Neural cell (in vitro differentiated cells): ENCODE data around the gene PARD3B.

Experiments
- CTCF ChIP-seq: fragments of 450-650 bp; IDR thresholded peaks from 2 replicates; pipeline ENCODE4 v1.5.1; 2014; ENCODE audit warnings: antibody characterized with exemption, mild to moderate bottlenecking, moderate library complexity; ENCODE audit not compliant: poor library complexity, severe bottlenecking
- EP300 ChIP-seq: fragments of 450-650 bp; conservative IDR thresholded peaks from 2 replicates; pipeline ENCODE4 v1.6.1; 2014; ENCODE audit warnings: antibody characterized with exemption, mild to moderate bottlenecking, moderate library complexity; ENCODE audit not compliant: poor library complexity, severe bottlenecking
- EZH2 ChIP-seq: fragments of 200-600, 300-800 bp; shearing (Covaris generic), sonication (generic); IDR thresholded peaks from 2 replicates; pipeline ENCODE4 v1.6.1; 2014; ENCODE audit warnings: antibody characterized with exemption, low read length, borderline replicate concordance, mild to moderate bottlenecking; ENCODE audit not compliant: insufficient read depth, poor library complexity, severe bottlenecking
- MXI1 ChIP-seq: fragments of 450-650 bp; conservative IDR thresholded peaks from 2 replicates; pipeline ENCODE4 v1.6.1; 2014; ENCODE audit warnings: antibody characterized with exemption, mild to moderate bottlenecking; ENCODE audit not compliant: poor library complexity, severe bottlenecking
- POLR2AphosphoS5 ChIP-seq: IDR thresholded peaks from 2 replicates; pipeline ENCODE4 v1.6.1; 2012
- RAD21 ChIP-seq: fragments of 450-650 bp; conservative IDR thresholded peaks from 2 replicates; pipeline ENCODE4 v1.6.1; 2014; ENCODE audit warnings: antibody characterized with exemption, mild to moderate bottlenecking, moderate library complexity
- REST ChIP-seq: IDR thresholded peaks from 2 replicates; pipeline ENCODE4 v1.6.1; 2012; ENCODE audit warnings: borderline replicate concordance
- SMC3 ChIP-seq: fragments of 450-650 bp; conservative IDR thresholded peaks from 2 replicates; pipeline ENCODE4 v1.6.1; 2014; ENCODE audit warnings: antibody characterized with exemption, mild to moderate bottlenecking, moderate library complexity; ENCODE audit not compliant: poor library complexity
- TAF1 ChIP-seq: IDR thresholded peaks from 2 replicates; pipeline ENCODE4 v1.6.1; 2012; ENCODE audit warnings: low read depth

GRCh38 chr2:205496370-205496769, 951.1 kb downstream of the PARD3B start:
- TF ChIP-seq POLR2AphosphoS5 (no peak), CTCF (no peak), EP300 (no peak), MXI1 (no peak), TAF1 (no peak), REST (no peak), EZH2 (no peak), SMC3 (no peak), RAD21 (no peak)
